K562 (cell line): ENCODE measurements around the gene PDE9A. TPM values are rescaled to one million over a fixed set of nuclear protein-coding genes. Genes with fewer than 3 reads are reported as not detected.
A peak's percentile ranks its signal among the peaks of the same experiment; 100 is the strongest.
"Not testable (repeated sequence)": the region's sequence is repeated elsewhere in the genome, so short reads cannot be mapped to it uniquely, and the experiment has no call there.

ENCODE experiments used
- ATAC-seq: fragments of 200-7000 bp; cut with Tn5 transposase; 3 replicates; pipeline ENCODE4 v1.9.1; 2020; ENCODE audit warnings: moderate library complexity
- BruUV-seq: library from RNA; stranded (reverse); fragments of 400-500 nt; replicated peaks from 2 replicates; lab custom pipeline; 2021; lab: Mats Ljungman, UMichigan
- CTCF ChIA-PET: fragments of 300-600 bp; formaldehyde crosslinking; extraction: SDS; loops from one replicate; lab custom pipeline; 2021; ENCODE audit warnings: low intra/inter-chr PET ratio; lab: Yijun Ruan, JAX
- POLR2A ChIA-PET: fragments of 300-600, 350-650 bp; sonication (Branson Sonifier 250); formaldehyde crosslinking; extraction: SDS; loops from one replicate; lab custom pipeline; 2021; ENCODE audit warnings: antibody characterized with exemption, inconsistent platforms; lab: Yijun Ruan, JAX
- DNase-seq, 4 experiments: peaks; one replicate each; pipeline versions ENCODE4 v3.0.0 to v3.0.0-alpha.2; 2011 to 2018; ENCODE audit warnings: low spot score in 3 of 4, mixed read lengths in 3 of 4; ENCODE audit errors: extremely low read depth in 1 of 4
- FAIRE-seq: peaks from 2 replicates; lab custom pipeline; 2011; peaks lifted over from hg19 to GRCh38; lab: Jason Lieb, UNC
- H2AFZ ChIP-seq: 2 replicates; pipeline ENCODE4 v1.6.0; 2011; ENCODE audit warnings: low read depth, low read length, control low read depth, inconsistent platforms
- H3K27ac ChIP-seq: fragments of 200-600 bp; 3 replicates; pipeline ENCODE4 v1.8.0; 2011; ENCODE audit warnings: low read depth, mild to moderate bottlenecking, control low read depth, inconsistent platforms, low read length, moderate library complexity, mixed read lengths; ENCODE audit errors: extremely low read depth
- H3K27me3 ChIP-seq, 2 experiments: fragments of 300-600 bp in 1 of 2; 2 replicates in 1 of 2; 3 replicates in 1 of 2; pipeline versions ENCODE4 v1.6.0 to v1.8.0; 2011; ENCODE audit warnings: inconsistent platforms in 2 of 2, low read length in 2 of 2, mild to moderate bottlenecking in 1 of 2, mixed read lengths in 1 of 2, moderate library complexity in 1 of 2; ENCODE audit not compliant: control insufficient read depth in 2 of 2, insufficient read depth in 2 of 2
- H3K36me3 ChIP-seq: fragments of 300-600 bp; 3 replicates; pipeline ENCODE4 v1.8.0; 2011; ENCODE audit warnings: mild to moderate bottlenecking, low read length, inconsistent platforms; ENCODE audit not compliant: control insufficient read depth, insufficient read depth
- H3K4me1 ChIP-seq, 2 experiments: fragments of 200-600 bp in 1 of 2; replicated peaks in 1 of 2; 2 replicates in 1 of 2; 3 replicates in 1 of 2; pipeline versions ENCODE4 v1.5.1 to v1.8.0; 2011; ENCODE audit warnings: inconsistent platforms in 2 of 2, low read length in 2 of 2, mild to moderate bottlenecking in 1 of 2, mixed read lengths in 1 of 2, moderate library complexity in 1 of 2; ENCODE audit not compliant: control insufficient read depth in 2 of 2, insufficient read depth in 2 of 2
- H3K4me2 ChIP-seq: 2 replicates; pipeline ENCODE4 v1.6.1; 2011; ENCODE audit warnings: low read length, control low read depth, inconsistent platforms, mixed read lengths; ENCODE audit not compliant: insufficient read depth
- H3K4me3 ChIP-seq: fragments of 200-600 bp; sonication (generic), shearing (Covaris generic); 2 replicates; pipeline ENCODE4 v1.5.1; 2016; ENCODE audit warnings: control low read depth, inconsistent platforms
- H3K79me2 ChIP-seq: fragments of 200-600 bp; 3 replicates; pipeline ENCODE4 v1.8.0; 2011; ENCODE audit warnings: low read length, inconsistent platforms; ENCODE audit not compliant: control insufficient read depth, insufficient read depth
- H3K9ac ChIP-seq, 2 experiments: 2 replicates each; pipeline versions ENCODE4 v1.6.0 to v1.6.1; 2011; ENCODE audit warnings: low read depth in 2 of 2, low read length in 2 of 2, control low read depth in 1 of 2, inconsistent platforms in 1 of 2, mild to moderate bottlenecking in 1 of 2, mixed read lengths in 1 of 2; ENCODE audit not compliant: insufficient read depth in 1 of 2
- H3K9me1 ChIP-seq: one replicate; pipeline ENCODE4 v1.6.0; 2011; ENCODE audit warnings: inconsistent platforms, mild to moderate bottlenecking, low read length, moderate library complexity; ENCODE audit not compliant: control insufficient read depth, insufficient read depth
- H3K9me3 ChIP-seq: replicated peaks from 2 replicates; pipeline ENCODE4 v1.5.1; 2011; ENCODE audit warnings: low read depth, low read length, inconsistent platforms; ENCODE audit not compliant: control insufficient read depth, insufficient read depth
- H4K20me1 ChIP-seq: replicated peaks from 2 replicates; pipeline ENCODE4 v1.6.1; 2011; ENCODE audit warnings: low read length, inconsistent platforms, mixed read lengths; ENCODE audit not compliant: control insufficient read depth, insufficient read depth
- PHF20 ChIP-seq: fragments of 450-650 bp; IDR thresholded peaks from 2 replicates; pipeline ENCODE4 v1.6.1; 2018; ENCODE audit not compliant: partially characterized antibody
- SOX6 ChIP-seq: fragments of 450-650 bp; IDR thresholded peaks from 2 replicates; pipeline ENCODE4 v1.6.1; 2014; ENCODE audit warnings: mild to moderate bottlenecking
- TAF7 ChIP-seq: fragments of 450-650 bp; IDR thresholded peaks from 2 replicates; pipeline ENCODE4 v1.6.1; 2016; ENCODE audit warnings: missing genetic modification characterization, missing compliant biosample characterization
- WGBS: fragments of 100-300 bp; shearing (Covaris generic); methylation state at CpG from one replicate; pipeline ENCODE4 v1.1.6; 2016; ENCODE audit warnings: low coverage, mixed read lengths; ENCODE audit not compliant: insufficient coverage; ENCODE audit errors: missing lambda C conversion rate; 5-methylcytosine and 5-hydroxymethylcytosine counted together
- in situ Hi-C: fragments of 300-500 bp; cut with MboI; formaldehyde crosslinking; loops from 4 replicates; pipeline ENCODE4 v1.15.0; 2018; ENCODE audit warnings: inconsistent platforms, mixed read lengths
- intact Hi-C: fragments of 100-400 bp; cut with micrococcal nuclease; formaldehyde crosslinking; loops from 2 replicates; pipeline ENCODE4 v1.14.2; 2022
- polyA plus RNA-seq, 8 experiments: library from polyadenylated mRNA; depleted of rRNA in 4 of 8; stranded (reverse) in 5 of 8; unstranded in 3 of 8; fragments of >200 nt; fragmentation: Nextera tagmentation in 2 of 8; fragmentation: Illumina TruSeq in 1 of 8; extraction: Ambion mirVana in 2 of 8; extraction: Trizol in 1 of 8; gene quantifications; 2 replicates each; pipeline versions ENCODE4 v1.2.1 to v1.2.3, GENCODE V29; 2011 to 2014; ENCODE audit warnings: inconsistent platforms in 1 of 8, missing spikeins in 1 of 8
- total RNA-seq, 7 experiments: library from RNA; depleted of rRNA in 6 of 7; stranded (reverse); fragments of >200 nt in 6 of 7; fragmentation: Illumina TruSeq in 2 of 7; extraction: Trizol in 2 of 7; gene quantifications; 2 replicates each; pipeline versions ENCODE4 v1.2.1 to v1.2.3, GENCODE V29; 2011 to 2021; ENCODE audit warnings: low replicate concordance in 1 of 7
- TF ChIP-seq, protein P1 (sequence below): fragments of 450-650 bp; formaldehyde crosslinking; IDR thresholded peaks from 2 replicates; pipeline ENCODE4 v1.4.0; 2022; ENCODE audit warnings: missing genetic modification characterization
- TF ChIP-seq, protein P2 (sequence below), 2 experiments: fragments of 450-650 bp; IDR thresholded peaks; 2 replicates each; pipeline ENCODE4 v1.6.1; 2016

The PDE9A gene
- total and polyA plus RNA-seq, 9 of the 15 experiments (the other 6 are each of a cell fraction or from before 2014, with no cell fraction given), result 0.07 to 0.27 TPM; not detected in 7

DNA sequence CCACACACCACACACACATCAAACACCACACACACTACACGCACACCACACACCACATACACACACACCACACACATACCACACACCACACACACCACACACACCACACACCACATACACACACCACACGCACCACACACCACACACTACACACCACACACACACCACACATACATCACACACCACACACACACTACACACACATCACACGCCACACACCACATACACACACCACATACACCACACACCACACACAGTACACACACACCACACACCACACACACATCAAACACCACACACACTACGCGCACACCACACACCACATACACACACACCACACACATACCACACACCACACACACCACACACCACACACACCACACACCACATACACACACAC lies 38.0 kb upstream of the PDE9A start:
- CTCF ChIA-PET, H2AFZ ChIP-seq, H3K79me2 ChIP-seq, H3K9ac ChIP-seq, ATAC-seq, H3K36me3 ChIP-seq, H3K9me1 ChIP-seq, H4K20me1 ChIP-seq, intact Hi-C loops, DNase-seq, H3K4me3 ChIP-seq, H3K27ac ChIP-seq, in situ Hi-C loops, H3K9me3 ChIP-seq, BruUV-seq: not testable (repeated sequence)
- 27% methylated on average over 2 of the region's 5 CpGs for WGBS
- POLR2A ChIA-PET, result interaction anchor here (1.0 kb wide), 3 partner anchors 22 to 76 kb away, joined by 3 to 6 read pairs (median 4); no protein-coding TSS in a partner anchor
- peak; percentile 93 for FAIRE-seq
- Histone ChIP-seq H3K27me3 (peaks cover 28 to 63% of the 10 kb centered on the region in 2 experiments), H3K4me1 (peaks cover 3 to 18% of the 10 kb centered on the region in 2 experiments; a peak in 3 of 5 replicates), H3K4me2 (peak overlapping the region; percentile 15; the same call in 1 of the 2 replicates)
- TF ChIP-seq, protein P1, sequence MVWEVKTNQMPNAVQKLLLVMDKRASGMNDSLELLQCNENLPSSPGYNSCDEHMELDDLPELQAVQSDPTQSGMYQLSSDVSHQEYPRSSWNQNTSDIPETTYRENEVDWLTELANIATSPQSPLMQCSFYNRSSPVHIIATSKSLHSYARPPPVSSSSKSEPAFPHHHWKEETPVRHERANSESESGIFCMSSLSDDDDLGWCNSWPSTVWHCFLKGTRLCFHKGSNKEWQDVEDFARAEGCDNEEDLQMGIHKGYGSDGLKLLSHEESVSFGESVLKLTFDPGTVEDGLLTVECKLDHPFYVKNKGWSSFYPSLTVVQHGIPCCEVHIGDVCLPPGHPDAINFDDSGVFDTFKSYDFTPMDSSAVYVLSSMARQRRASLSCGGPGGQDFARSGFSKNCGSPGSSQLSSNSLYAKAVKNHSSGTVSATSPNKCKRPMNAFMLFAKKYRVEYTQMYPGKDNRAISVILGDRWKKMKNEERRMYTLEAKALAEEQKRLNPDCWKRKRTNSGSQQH, result peak; percentile 34; the same call in 1 of the 2 replicates
- peak; percentile 15 for TF ChIP-seq PHF20

DNA sequence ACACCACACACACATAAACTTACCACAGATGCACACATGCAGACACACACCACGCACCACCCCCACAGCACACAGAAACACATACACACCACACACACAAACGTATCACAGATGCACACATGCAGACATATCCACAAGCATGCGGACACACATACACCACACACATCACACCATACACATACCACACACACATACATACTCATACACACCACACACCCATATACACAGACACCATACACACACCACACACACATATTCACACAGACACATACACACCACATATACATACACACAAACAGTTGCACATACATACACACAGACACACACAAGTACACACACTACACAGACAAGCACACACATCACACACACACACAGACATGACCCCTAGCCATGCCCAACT lies 37.5 kb upstream of the PDE9A start:
- no peak for DNase-seq
- H3K9me3 ChIP-seq, result no peaks in the 10 kb centered on the region
- intact Hi-C loops (no loop called here), in situ Hi-C loops (no loop called here)
- H3K9me1 ChIP-seq, result no peaks in the 10 kb centered on the region
- no peak for ATAC-seq
- H3K36me3 ChIP-seq, result no peaks in the 10 kb centered on the region
- H3K27me3 ChIP-seq, result peaks cover 28 to 64% of the 10 kb centered on the region in 2 experiments
- no peak overlapping the region for H2AFZ ChIP-seq
- H4K20me1 ChIP-seq, result peaks cover 5% of the 10 kb centered on the region; the same call in 1 of the 2 replicates
- no peaks in the 10 kb centered on the region for H3K79me2 ChIP-seq
- WGBS, result 2% methylated on average over 3 of the region's 3 CpGs
- H3K27ac ChIP-seq, result no peak overlapping the region
- H3K4me2 ChIP-seq, result no peak overlapping the region
- ChIA-PET POLR2A (interaction anchor here (0.6 kb wide), 1 partner anchor 118 kb away, joined by 3 read pairs; no protein-coding TSS in a partner anchor), CTCF (no interaction called here)
- H3K4me3 ChIP-seq, result no peak overlapping the region
- H3K9ac ChIP-seq, result no peak overlapping the region
- no TSS peak for BruUV-seq
- FAIRE-seq, result no peak
- H3K4me1 ChIP-seq, result peaks cover 3 to 18% of the 10 kb centered on the region in 2 experiments; a peak in 3 of 5 replicates
- TF ChIP-seq TAF7 (tag) (0 out of 2 replicates have a peak, but pooled peaks have one; percentile 25), SOX6 (no peak)
- TF ChIP-seq, protein P2, sequence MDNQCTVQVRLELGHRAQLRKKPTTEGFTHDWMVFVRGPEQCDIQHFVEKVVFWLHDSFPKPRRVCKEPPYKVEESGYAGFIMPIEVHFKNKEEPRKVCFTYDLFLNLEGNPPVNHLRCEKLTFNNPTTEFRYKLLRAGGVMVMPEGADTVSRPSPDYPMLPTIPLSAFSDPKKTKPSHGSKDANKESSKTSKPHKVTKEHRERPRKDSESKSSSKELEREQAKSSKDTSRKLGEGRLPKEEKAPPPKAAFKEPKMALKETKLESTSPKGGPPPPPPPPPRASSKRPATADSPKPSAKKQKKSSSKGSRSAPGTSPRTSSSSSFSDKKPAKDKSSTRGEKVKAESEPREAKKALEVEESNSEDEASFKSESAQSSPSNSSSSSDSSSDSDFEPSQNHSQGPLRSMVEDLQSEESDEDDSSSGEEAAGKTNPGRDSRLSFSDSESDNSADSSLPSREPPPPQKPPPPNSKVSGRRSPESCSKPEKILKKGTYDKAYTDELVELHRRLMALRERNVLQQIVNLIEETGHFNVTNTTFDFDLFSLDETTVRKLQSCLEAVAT (IDR thresholded peaks at IDR 0.05), result peak; percentile 42 to 68; a peak in 1 of 4 replicates
- TF ChIP-seq, protein P1, result peak; percentile 68; the same call in 1 of the 2 replicates
